GM19099 (cell line): ENCODE data around the gene KRT2.

Experiments used
- POLR2A ChIP-seq: IDR thresholded peaks from 3 replicates; pipeline ENCODE4 v1.6.1; 2011; ENCODE audit warnings: low read depth; ENCODE audit not compliant: insufficient read length; ENCODE audit errors: extremely low read depth

The KRT2 gene

GRCh38 chr12:52675301-52675701, 23.3 kb upstream of the KRT2 start:
- no peak for TF ChIP-seq POLR2A

- no peak for TF ChIP-seq POLR2A
Observed at GRCh38 chr12:52674433-52674775, 22.4 kb upstream of the KRT2 start.

- TF ChIP-seq POLR2A, result no peak
Observed at GRCh38 chr12:52673713-52674432, 21.9 kb upstream of the KRT2 start.

GRCh38 chr12:52673217-52673616, 21.2 kb upstream of the KRT2 start:
- TF ChIP-seq POLR2A, result no peak

GRCh38 chr12:52672321-52672933, 20.4 kb upstream of the KRT2 start:
- no peak for TF ChIP-seq POLR2A

GRCh38 chr12:52670961-52671360, 18.9 kb upstream of the KRT2 start:
- no peak for TF ChIP-seq POLR2A

GRCh38 chr12:52670506-52670905, 18.5 kb upstream of the KRT2 start:
- no peak for TF ChIP-seq POLR2A

- no peak for TF ChIP-seq POLR2A
Observed at GRCh38 chr12:52669426-52669825, 17.4 kb upstream of the KRT2 start.

GRCh38 chr12:52667931-52668330, 15.9 kb upstream of the KRT2 start:
- no peak for TF ChIP-seq POLR2A

- TF ChIP-seq POLR2A, result no peak
Observed at GRCh38 chr12:52667509-52667908, 15.5 kb upstream of the KRT2 start.

- TF ChIP-seq POLR2A, result no peak
Observed at GRCh38 chr12:52666471-52666870, 14.5 kb upstream of the KRT2 start.

- TF ChIP-seq POLR2A, result no peak
Observed at GRCh38 chr12:52663420-52663819, 11.4 kb upstream of the KRT2 start.

GRCh38 chr12:52662918-52663229, 10.9 kb upstream of the KRT2 start:
- no peak for TF ChIP-seq POLR2A

GRCh38 chr12:52662093-52662917, 10.3 kb upstream of the KRT2 start:
- no peak for TF ChIP-seq POLR2A

GRCh38 chr12:52661668-52662067, 9.7 kb upstream of the KRT2 start:
- TF ChIP-seq POLR2A, result no peak

GRCh38 chr12:52660934-52661499, 9.0 kb upstream of the KRT2 start:
- TF ChIP-seq POLR2A, result no peak
